ENCODE measurements around the gene REL. TPM values are rescaled to one million over a fixed set of nuclear protein-coding genes. Genes with fewer than 3 reads are reported as not detected.
"Not testable (repeated sequence)": the region's sequence is repeated elsewhere in the genome, so short reads cannot be mapped to it uniquely, and the experiment has no call there.

The REL gene
- total RNA-seq, 1 donor from 2014 or later = 4.4 TPM

- intact Hi-C loops (cut with DNase I) = no loop called here
- ATAC-seq (ENCODE audit: poor library complexity) = no peak
These were observed 18.0 kb downstream of the REL start for GRCh38 chr2:60899230-60899891.

GRCh38 chr2:60899892-60900249 is 18.5 kb downstream of the REL start:
- no peak for ATAC-seq (ENCODE audit: poor library complexity)
- intact Hi-C loops (cut with DNase I) = no loop called here
- no peak for DNase-seq

More at GRCh38 chr2:60899230-60899891, 18.0 kb downstream of the REL start:
- DNase-seq = no peak

- intact Hi-C loops (cut with DNase I); DNase-seq; ATAC-seq (ENCODE audit: poor library complexity): not testable (repeated sequence)
These were observed 19.9 kb downstream of the REL start for GRCh38 chr2:60901296-60901695.

- DNase-seq; ATAC-seq (ENCODE audit: poor library complexity); intact Hi-C loops (cut with DNase I): not testable (repeated sequence)
These were observed 24.5 kb downstream of the REL start for GRCh38 chr2:60905867-60906266.

- ATAC-seq (ENCODE audit: poor library complexity) (no peak), DNase-seq (no peak)
- intact Hi-C loops (cut with DNase I) = no loop called here
These were observed 25.0 kb downstream of the REL start for GRCh38 chr2:60906395-60906794.

GRCh38 chr2:60907329-60907728 is 26.0 kb downstream of the REL start:
- intact Hi-C loops (cut with DNase I) = no loop called here
- no peak for ATAC-seq (ENCODE audit: poor library complexity)
- DNase-seq = no peak

GRCh38 chr2:60925994-60926740 is 44.8 kb downstream of the REL start:
- intact Hi-C loops (cut with DNase I) = no loop called here
- DNase-seq = no peak
- no peak for ATAC-seq (ENCODE audit: poor library complexity)

- intact Hi-C loops (cut with DNase I) = no loop called here
- ATAC-seq (ENCODE audit: poor library complexity) (peak; percentile 51), DNase-seq (no peak)
These were observed 45.6 kb downstream of the REL start for GRCh38 chr2:60926741-60927552.

GRCh38 chr2:60932061-60932460 is 50.7 kb downstream of the REL start:
- ATAC-seq (ENCODE audit: poor library complexity); intact Hi-C loops (cut with DNase I); DNase-seq: not testable (repeated sequence)

GRCh38 chr2:60932954-60933353 is 51.6 kb downstream of the REL start:
- DNase-seq = no peak
- ATAC-seq (ENCODE audit: poor library complexity) = no peak
- intact Hi-C loops (cut with DNase I) = no loop called here

GRCh38 chr2:60934165-60934722 is 52.9 kb downstream of the REL start:
- ATAC-seq (ENCODE audit: poor library complexity) = peak; percentile 68
- no peak for DNase-seq
- intact Hi-C loops (cut with DNase I) = no loop called here

- ATAC-seq (ENCODE audit: poor library complexity) = no peak
- intact Hi-C loops (cut with DNase I) = no loop called here
- DNase-seq = no peak
These were observed 55.4 kb downstream of the REL start for GRCh38 chr2:60936757-60937156.

GRCh38 chr2:60938301-60938700 is 56.9 kb downstream of the REL start:
- no peak for DNase-seq
- no peak for ATAC-seq (ENCODE audit: poor library complexity)
- intact Hi-C loops (cut with DNase I) = no loop called here

- intact Hi-C loops (cut with DNase I) = no loop called here
- DNase-seq (no peak), ATAC-seq (ENCODE audit: poor library complexity) (no peak)
These were observed 58.2 kb downstream of the REL start for GRCh38 chr2:60939622-60940021.

- ATAC-seq (ENCODE audit: poor library complexity) (no peak), DNase-seq (no peak)
- intact Hi-C loops (cut with DNase I) = no loop called here
These were observed 64.0 kb downstream of the REL start for GRCh38 chr2:60945341-60945740.

GRCh38 chr2:60947056-60947455 is 65.7 kb downstream of the REL start:
- DNase-seq = no peak
- intact Hi-C loops (cut with DNase I) = no loop called here
- ATAC-seq (ENCODE audit: poor library complexity) = no peak

- intact Hi-C loops (cut with DNase I) = no loop called here
- no peak for DNase-seq
- no peak for ATAC-seq (ENCODE audit: poor library complexity)
These were observed 66.8 kb downstream of the REL start for GRCh38 chr2:60948161-60948560.

- intact Hi-C loops (cut with DNase I) = no loop called here
- DNase-seq (no peak), ATAC-seq (ENCODE audit: poor library complexity) (no peak)
These were observed 67.7 kb downstream of the REL start for GRCh38 chr2:60948926-60949579.

GRCh38 chr2:60954139-60954538 is 72.8 kb downstream of the REL start:
- intact Hi-C loops (cut with DNase I) = no loop called here
- DNase-seq = no peak
- ATAC-seq (ENCODE audit: poor library complexity) = no peak
